Transverse colon (tissue), 4 donors: Measurements from ENCODE around the gene TCN1.
"Not testable (repeated sequence)": the region's sequence is repeated elsewhere in the genome, so short reads cannot be mapped to it uniquely, and the experiment has no call there.

Experiments used
- POLR2A ChIP-seq: fragments of 450-650 bp; IDR thresholded peaks from one replicate; pipeline ENCODE4 v1.6.1; 2016; ENCODE audit warnings: antibody characterized with exemption, mild to moderate bottlenecking, moderate library complexity
- POLR2AphosphoS5 ChIP-seq, 3 donors: sonication (generic); formaldehyde crosslinking; IDR thresholded peaks; one replicate each; pipeline ENCODE4 v1.6.1; 2016; ENCODE audit warnings: antibody characterized with exemption in 3 of 3
- TF ChIP-seq, protein P1 (sequence below), 5 experiments: fragments of 200-600 bp in 3 of 5; fragments of 450-650 bp in 2 of 5; sonication (generic) in 3 of 5; IDR thresholded peaks; 1 replicate in 2 of 5; 2 replicates in 3 of 5; pipeline ENCODE4 v1.5.1; 2016 to 2017; ENCODE audit warnings: antibody characterized with exemption in 5 of 5, inconsistent platforms in 3 of 5, mild to moderate bottlenecking in 2 of 5, moderate library complexity in 1 of 5

DNA sequence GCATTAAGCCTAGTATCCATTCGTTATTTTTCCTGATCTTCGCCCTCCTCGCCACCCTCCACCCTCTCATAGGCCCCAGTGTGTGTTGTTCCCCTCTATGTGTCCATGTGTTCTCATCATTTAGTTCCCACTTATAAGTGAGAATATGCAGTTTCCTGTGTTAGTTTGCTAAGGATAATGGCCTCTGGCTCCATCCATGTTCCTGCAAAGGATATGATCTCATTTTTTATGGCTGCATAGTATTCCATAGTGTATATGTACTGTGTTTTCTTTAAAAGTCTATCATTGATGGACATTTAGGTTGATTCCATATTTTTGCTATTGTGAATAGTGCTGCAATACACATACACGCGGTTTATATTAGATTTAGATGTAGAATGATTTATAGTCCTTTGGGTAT lies 14.9 kb downstream of the TCN1 start:
- TF ChIP-seq, protein P1, sequence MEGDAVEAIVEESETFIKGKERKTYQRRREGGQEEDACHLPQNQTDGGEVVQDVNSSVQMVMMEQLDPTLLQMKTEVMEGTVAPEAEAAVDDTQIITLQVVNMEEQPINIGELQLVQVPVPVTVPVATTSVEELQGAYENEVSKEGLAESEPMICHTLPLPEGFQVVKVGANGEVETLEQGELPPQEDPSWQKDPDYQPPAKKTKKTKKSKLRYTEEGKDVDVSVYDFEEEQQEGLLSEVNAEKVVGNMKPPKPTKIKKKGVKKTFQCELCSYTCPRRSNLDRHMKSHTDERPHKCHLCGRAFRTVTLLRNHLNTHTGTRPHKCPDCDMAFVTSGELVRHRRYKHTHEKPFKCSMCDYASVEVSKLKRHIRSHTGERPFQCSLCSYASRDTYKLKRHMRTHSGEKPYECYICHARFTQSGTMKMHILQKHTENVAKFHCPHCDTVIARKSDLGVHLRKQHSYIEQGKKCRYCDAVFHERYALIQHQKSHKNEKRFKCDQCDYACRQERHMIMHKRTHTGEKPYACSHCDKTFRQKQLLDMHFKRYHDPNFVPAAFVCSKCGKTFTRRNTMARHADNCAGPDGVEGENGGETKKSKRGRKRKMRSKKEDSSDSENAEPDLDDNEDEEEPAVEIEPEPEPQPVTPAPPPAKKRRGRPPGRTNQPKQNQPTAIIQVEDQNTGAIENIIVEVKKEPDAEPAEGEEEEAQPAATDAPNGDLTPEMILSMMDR (IDR thresholded peaks at IDR 0.05): not testable (repeated sequence)
- not testable (repeated sequence) for TF ChIP-seq POLR2A; POLR2AphosphoS5 (IDR thresholded peaks at IDR 0.05)
